Astrocyte (in vitro differentiated cells and primary cell): ENCODE results near the gene NEK9. TPM values are rescaled to one million over a fixed set of nuclear protein-coding genes. Genes with fewer than 3 reads are reported as not detected.

ENCODE experiments used
- DNase-seq: peaks from one replicate; pipeline ENCODE4 v3.0.0-alpha.2; 2010; ENCODE audit warnings: low read depth
- FAIRE-seq: peaks from 2 replicates; lab custom pipeline; 2011; peaks lifted over from hg19 to GRCh38; lab: Jason Lieb, UNC
- H2AFZ ChIP-seq: 2 replicates; pipeline ENCODE4 v1.6.0; 2012; ENCODE audit warnings: low read depth, low read length, inconsistent platforms
- H3K27ac ChIP-seq: 2 replicates; pipeline ENCODE4 v1.5.1; 2011; ENCODE audit warnings: low read depth, low read length, inconsistent platforms
- H3K27me3 ChIP-seq: 2 replicates; pipeline ENCODE4 v1.6.0; 2011; ENCODE audit warnings: low read length, inconsistent platforms; ENCODE audit not compliant: insufficient read depth
- H3K36me3 ChIP-seq: 2 replicates; pipeline ENCODE4 v1.5.1; 2011; ENCODE audit warnings: low read length, inconsistent platforms; ENCODE audit not compliant: insufficient read depth
- H3K4me1 ChIP-seq: 2 replicates; pipeline ENCODE4 v1.5.1; 2011; ENCODE audit warnings: low read length, inconsistent platforms; ENCODE audit not compliant: insufficient read depth
- H3K4me2 ChIP-seq: 2 replicates; pipeline ENCODE4 v1.6.0; 2012; ENCODE audit warnings: low read length, inconsistent platforms
- H3K4me3 ChIP-seq: 2 replicates; pipeline ENCODE4 v1.5.1; 2011; ENCODE audit warnings: low read depth, mild to moderate bottlenecking, low read length, inconsistent platforms; ENCODE audit not compliant: insufficient read depth
- H3K79me2 ChIP-seq: 2 replicates; pipeline ENCODE4 v1.6.0; 2012; ENCODE audit warnings: mild to moderate bottlenecking, low read length, inconsistent platforms; ENCODE audit not compliant: insufficient read depth
- H3K9ac ChIP-seq: 2 replicates; pipeline ENCODE4 v1.6.0; 2012; ENCODE audit warnings: mild to moderate bottlenecking, low read length, inconsistent platforms
- H3K9me3 ChIP-seq: 2 replicates; pipeline ENCODE4 v1.5.1; 2012; ENCODE audit warnings: low read depth, mild to moderate bottlenecking, low read length, inconsistent platforms; ENCODE audit not compliant: insufficient read depth
- H4K20me1 ChIP-seq: 2 replicates; pipeline ENCODE4 v1.6.0; 2012; ENCODE audit warnings: low read length, inconsistent platforms; ENCODE audit not compliant: insufficient read depth
- H3K27ac Mint-ChIP-seq: one replicate; pipeline ENCODE4 v1.8.0; 2021; ENCODE audit warnings: mild to moderate bottlenecking, mixed read lengths; ENCODE audit not compliant: unreplicated experiment
- H3K27me3 Mint-ChIP-seq: one replicate; pipeline ENCODE4 v1.8.0; 2021; ENCODE audit warnings: low read depth, mixed read lengths; ENCODE audit not compliant: unreplicated experiment
- H3K36me3 Mint-ChIP-seq: one replicate; pipeline ENCODE4 v1.8.0; 2021; ENCODE audit warnings: low read depth, mixed read lengths; ENCODE audit not compliant: unreplicated experiment
- H3K4me1 Mint-ChIP-seq: one replicate; pipeline ENCODE4 v1.8.0; 2021; ENCODE audit warnings: low read depth, mixed read lengths; ENCODE audit not compliant: unreplicated experiment
- H3K4me3 Mint-ChIP-seq: one replicate; pipeline ENCODE4 v1.8.0; 2021; ENCODE audit warnings: mild to moderate bottlenecking, moderate library complexity, mixed read lengths; ENCODE audit not compliant: unreplicated experiment
- H3K9me3 Mint-ChIP-seq: one replicate; pipeline ENCODE4 v1.8.0; 2021; ENCODE audit warnings: mild to moderate bottlenecking, mixed read lengths; ENCODE audit not compliant: unreplicated experiment
- EZH2 ChIP-seq: IDR thresholded peaks from 2 replicates; pipeline ENCODE4 v1.6.1; 2012; ENCODE audit warnings: mild to moderate bottlenecking, low read length, inconsistent platforms; ENCODE audit not compliant: insufficient read depth
- total RNA-seq: library from RNA; stranded (reverse); gene quantifications from 2 replicates; pipeline ENCODE4 v1.2.1, GENCODE V29; 2021
- TF ChIP-seq, protein P1 (sequence below): IDR thresholded peaks from 2 replicates; pipeline ENCODE4 v1.5.1; 2011; ENCODE audit warnings: low read depth, mild to moderate bottlenecking, inconsistent platforms, low read length, moderate library complexity; ENCODE audit not compliant: insufficient read depth

Gene NEK9
- total RNA-seq, 1 donor from 2014 or later, result 45.2 TPM

DNA sequence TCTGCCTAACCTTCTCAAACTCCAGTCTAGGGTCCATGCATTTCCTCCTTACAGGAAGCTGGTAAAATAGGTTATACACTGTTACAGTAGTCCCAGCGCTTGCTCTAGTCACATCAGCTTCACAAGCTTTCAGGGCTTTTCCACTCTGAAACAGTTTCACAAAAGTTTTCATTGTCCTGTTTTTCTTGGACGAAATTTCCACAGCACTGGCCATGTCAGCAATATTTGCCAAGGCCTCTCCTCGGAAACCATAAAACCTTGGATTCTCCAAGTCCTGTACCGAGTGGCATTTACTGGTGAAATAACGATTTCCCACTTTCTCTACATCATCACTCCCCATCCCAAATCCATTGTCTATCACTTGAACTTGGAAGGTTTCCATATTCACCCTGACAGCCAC lies 77.7 kb downstream of the NEK9 start:
- Mint-ChIP-seq H3K27ac (no peak overlapping the region), H3K4me3 (no peak overlapping the region), H3K9me3 (peaks cover 2% of the 10 kb centered on the region), H3K27me3 (no peaks in the 10 kb centered on the region), H3K4me1 (peaks cover 14% of the 10 kb centered on the region), H3K36me3 (peaks cover 2% of the 10 kb centered on the region)
- H3K79me2 ChIP-seq, result peaks cover 10% of the 10 kb centered on the region
- no peak for DNase-seq
- H3K4me2 ChIP-seq, result no peak overlapping the region
- H3K36me3 ChIP-seq, result no peaks in the 10 kb centered on the region
- no peaks in the 10 kb centered on the region for H4K20me1 ChIP-seq
- no peaks in the 10 kb centered on the region for H3K9me3 ChIP-seq
- H3K27ac ChIP-seq, result no peak overlapping the region
- H2AFZ ChIP-seq, result no peak overlapping the region
- no peak for FAIRE-seq
- H3K27me3 ChIP-seq, result no peaks in the 10 kb centered on the region
- no peak overlapping the region for H3K9ac ChIP-seq
- TF ChIP-seq, protein P1, sequence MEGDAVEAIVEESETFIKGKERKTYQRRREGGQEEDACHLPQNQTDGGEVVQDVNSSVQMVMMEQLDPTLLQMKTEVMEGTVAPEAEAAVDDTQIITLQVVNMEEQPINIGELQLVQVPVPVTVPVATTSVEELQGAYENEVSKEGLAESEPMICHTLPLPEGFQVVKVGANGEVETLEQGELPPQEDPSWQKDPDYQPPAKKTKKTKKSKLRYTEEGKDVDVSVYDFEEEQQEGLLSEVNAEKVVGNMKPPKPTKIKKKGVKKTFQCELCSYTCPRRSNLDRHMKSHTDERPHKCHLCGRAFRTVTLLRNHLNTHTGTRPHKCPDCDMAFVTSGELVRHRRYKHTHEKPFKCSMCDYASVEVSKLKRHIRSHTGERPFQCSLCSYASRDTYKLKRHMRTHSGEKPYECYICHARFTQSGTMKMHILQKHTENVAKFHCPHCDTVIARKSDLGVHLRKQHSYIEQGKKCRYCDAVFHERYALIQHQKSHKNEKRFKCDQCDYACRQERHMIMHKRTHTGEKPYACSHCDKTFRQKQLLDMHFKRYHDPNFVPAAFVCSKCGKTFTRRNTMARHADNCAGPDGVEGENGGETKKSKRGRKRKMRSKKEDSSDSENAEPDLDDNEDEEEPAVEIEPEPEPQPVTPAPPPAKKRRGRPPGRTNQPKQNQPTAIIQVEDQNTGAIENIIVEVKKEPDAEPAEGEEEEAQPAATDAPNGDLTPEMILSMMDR, result no peak
- no peak for TF ChIP-seq EZH2
- no peak overlapping the region for H3K4me3 ChIP-seq
- H3K4me1 ChIP-seq, result peaks cover 12% of the 10 kb centered on the region

DNA sequence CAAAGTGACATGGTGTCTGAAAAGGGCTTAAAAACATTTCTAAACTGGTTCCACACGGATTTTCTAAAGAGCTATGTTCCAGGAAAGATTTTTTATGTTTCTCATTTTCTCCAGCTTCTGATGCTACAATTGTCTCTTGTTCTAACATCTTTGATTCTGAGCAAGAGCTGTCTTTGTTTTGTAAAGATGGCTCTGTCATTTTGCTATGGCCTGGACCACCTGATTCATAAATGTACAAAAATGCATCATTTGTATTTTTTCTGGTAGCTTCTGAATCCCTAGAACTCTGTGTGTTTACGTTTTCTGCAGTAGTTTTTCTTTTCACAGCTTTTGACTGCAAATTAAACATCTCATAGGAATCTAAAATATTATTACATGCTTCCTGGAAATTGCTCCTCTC lies 78.7 kb downstream of the NEK9 start:
- Histone ChIP-seq H3K36me3 (no peaks in the 10 kb centered on the region), H3K79me2 (peaks cover 13% of the 10 kb centered on the region), H4K20me1 (no peaks in the 10 kb centered on the region), H3K27me3 (no peaks in the 10 kb centered on the region), H3K9ac (no peak overlapping the region), H2AFZ (no peak overlapping the region), H3K9me3 (no peaks in the 10 kb centered on the region), H3K4me3 (no peak overlapping the region), H3K27ac (no peak overlapping the region), H3K4me2 (no peak overlapping the region), H3K4me1 (peaks cover 12% of the 10 kb centered on the region)
- Mint-ChIP-seq H3K27me3 (no peaks in the 10 kb centered on the region), H3K36me3 (peaks cover 2% of the 10 kb centered on the region), H3K4me3 (no peak overlapping the region), H3K9me3 (peaks cover 2% of the 10 kb centered on the region), H3K4me1 (peaks cover 14% of the 10 kb centered on the region), H3K27ac (no peak overlapping the region)
- no peak for DNase-seq
- FAIRE-seq, result no peak
- TF ChIP-seq, protein P1, result no peak
- TF ChIP-seq EZH2, result no peak

DNA sequence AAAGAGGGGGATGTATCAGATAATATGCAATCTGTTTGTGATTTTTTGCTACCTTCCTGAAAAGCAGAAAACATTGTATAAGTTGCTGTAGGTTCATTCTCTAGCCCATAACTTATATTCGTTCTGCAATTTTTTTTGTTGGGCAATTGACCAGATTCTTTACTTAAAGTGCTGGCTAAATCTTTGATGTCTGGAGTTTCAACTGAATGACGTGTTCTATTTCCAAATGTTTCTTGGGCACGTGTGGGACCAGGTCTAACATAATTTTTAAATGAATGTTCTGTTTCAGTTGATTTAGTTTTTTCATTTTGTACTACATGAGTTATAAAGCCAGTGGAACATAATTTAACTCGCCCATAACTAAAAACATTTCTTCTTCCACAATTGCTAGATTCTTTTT lies 79.3 kb downstream of the NEK9 start:
- H3K27me3 Mint-ChIP-seq, result no peaks in the 10 kb centered on the region
- no peak overlapping the region for H3K27ac ChIP-seq
- H3K79me2 ChIP-seq, result peaks cover 15% of the 10 kb centered on the region
- FAIRE-seq (no peak), DNase-seq (no peak)
- no peaks in the 10 kb centered on the region for H3K9me3 ChIP-seq
- peaks cover 2% of the 10 kb centered on the region for H3K36me3 Mint-ChIP-seq
- H2AFZ ChIP-seq, result no peak overlapping the region
- no peaks in the 10 kb centered on the region for H3K36me3 ChIP-seq
- H3K27ac Mint-ChIP-seq, result no peak overlapping the region
- H3K27me3 ChIP-seq, result no peaks in the 10 kb centered on the region
- H3K4me3 Mint-ChIP-seq, result no peak overlapping the region
- peaks cover 14% of the 10 kb centered on the region for H3K4me1 Mint-ChIP-seq
- H3K4me2 ChIP-seq, result no peak overlapping the region
- H3K9ac ChIP-seq, result no peak overlapping the region
- H3K9me3 Mint-ChIP-seq, result peaks cover 2% of the 10 kb centered on the region
- no peaks in the 10 kb centered on the region for H4K20me1 ChIP-seq
- H3K4me1 ChIP-seq, result peaks cover 12% of the 10 kb centered on the region
- H3K4me3 ChIP-seq, result no peak overlapping the region
- TF ChIP-seq, protein P1, result no peak
